GM13977 (cell line): ENCODE data around the gene NABP1.

Source experiments
- DNase-seq: peaks from one replicate; pipeline ENCODE4 v3.0.0; 2012; ENCODE audit warnings: low spot score
- in situ Hi-C: fragments of 300-500 bp; cut with MboI; formaldehyde crosslinking; loops from one replicate; pipeline ENCODE4 v1.12.0; 2022; ENCODE audit warnings: low sequenced_read_pairs, low pct_unique_long_range_greater_than_20kb, mixed read lengths, inconsistent platforms; ENCODE audit not compliant: unreplicated experiment
- TF ChIP-seq, protein P1 (sequence below): IDR thresholded peaks from 2 replicates; pipeline ENCODE4 v1.5.1; 2012; ENCODE audit warnings: mild to moderate bottlenecking, control low read depth; ENCODE audit not compliant: insufficient read depth; ENCODE audit errors: extremely low read depth, missing control alignments

The NABP1 gene

DNA sequence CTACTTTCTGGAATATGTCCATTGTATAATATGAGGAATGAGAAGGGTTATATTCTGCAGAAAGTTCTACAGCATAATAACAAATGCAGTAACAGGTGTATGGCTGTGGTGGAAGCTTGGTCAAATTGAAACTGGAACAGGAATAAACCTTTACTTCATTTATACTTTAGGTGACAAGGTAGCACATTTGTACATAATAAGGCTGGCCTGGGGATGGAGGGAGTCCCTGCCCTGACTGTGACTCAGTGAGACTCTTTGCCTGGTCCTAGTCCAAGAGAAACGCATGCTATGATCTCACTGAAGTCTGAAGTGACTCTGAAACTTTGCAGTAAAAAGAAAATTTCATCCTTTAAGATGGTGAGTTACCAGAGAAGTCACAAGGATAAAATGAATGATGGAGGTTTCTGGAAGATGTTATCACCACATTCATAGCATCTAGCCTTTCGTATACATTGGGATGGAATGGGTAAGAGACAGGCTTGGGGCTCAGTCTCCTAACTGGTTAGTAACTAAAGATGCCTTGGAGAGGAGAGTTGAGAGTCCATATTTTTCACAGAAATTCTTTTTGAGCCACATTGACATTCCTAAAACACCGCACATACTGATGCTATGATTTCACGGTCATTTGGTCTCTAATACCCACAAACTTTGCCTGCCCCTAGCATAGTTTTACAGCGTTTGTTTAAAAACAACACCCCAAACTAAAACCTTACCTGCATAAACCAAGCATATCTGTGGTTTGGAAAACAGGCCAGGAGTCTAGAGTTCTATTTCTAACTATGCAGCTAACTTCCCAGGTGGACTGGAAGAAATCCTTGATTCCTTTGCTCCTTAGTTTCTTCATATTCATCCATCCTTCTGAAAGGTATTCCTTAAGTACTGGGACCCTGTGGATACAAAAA, 42.4 kb upstream of the NABP1 start:
- DNase-seq = peak; percentile 4
- in situ Hi-C loops = no loop called here

GRCh38 chr2:191636235-191636543, 41.7 kb upstream of the NABP1 start:
- in situ Hi-C loops = no loop called here
- DNase-seq = no peak

More for the DNA sequence above, 42.4 kb upstream of the NABP1 start:
- TF ChIP-seq, protein P1, sequence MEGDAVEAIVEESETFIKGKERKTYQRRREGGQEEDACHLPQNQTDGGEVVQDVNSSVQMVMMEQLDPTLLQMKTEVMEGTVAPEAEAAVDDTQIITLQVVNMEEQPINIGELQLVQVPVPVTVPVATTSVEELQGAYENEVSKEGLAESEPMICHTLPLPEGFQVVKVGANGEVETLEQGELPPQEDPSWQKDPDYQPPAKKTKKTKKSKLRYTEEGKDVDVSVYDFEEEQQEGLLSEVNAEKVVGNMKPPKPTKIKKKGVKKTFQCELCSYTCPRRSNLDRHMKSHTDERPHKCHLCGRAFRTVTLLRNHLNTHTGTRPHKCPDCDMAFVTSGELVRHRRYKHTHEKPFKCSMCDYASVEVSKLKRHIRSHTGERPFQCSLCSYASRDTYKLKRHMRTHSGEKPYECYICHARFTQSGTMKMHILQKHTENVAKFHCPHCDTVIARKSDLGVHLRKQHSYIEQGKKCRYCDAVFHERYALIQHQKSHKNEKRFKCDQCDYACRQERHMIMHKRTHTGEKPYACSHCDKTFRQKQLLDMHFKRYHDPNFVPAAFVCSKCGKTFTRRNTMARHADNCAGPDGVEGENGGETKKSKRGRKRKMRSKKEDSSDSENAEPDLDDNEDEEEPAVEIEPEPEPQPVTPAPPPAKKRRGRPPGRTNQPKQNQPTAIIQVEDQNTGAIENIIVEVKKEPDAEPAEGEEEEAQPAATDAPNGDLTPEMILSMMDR = no peak

GRCh38 chr2:191636586-191636985, 41.4 kb upstream of the NABP1 start:
- in situ Hi-C loops = no loop called here
- DNase-seq = no peak

More at GRCh38 chr2:191636235-191636543, 41.7 kb upstream of the NABP1 start:
- TF ChIP-seq, protein P1 = no peak

GRCh38 chr2:191637182-191638078, 40.5 kb upstream of the NABP1 start:
- in situ Hi-C loops = no loop called here
- peak; percentile 12 for DNase-seq
- TF ChIP-seq, protein P1 = no peak

More at GRCh38 chr2:191636586-191636985, 41.4 kb upstream of the NABP1 start:
- TF ChIP-seq, protein P1 = no peak

GRCh38 chr2:191638079-191638801, 39.7 kb upstream of the NABP1 start:
- in situ Hi-C loops = no loop called here
- TF ChIP-seq, protein P1 = no peak
- DNase-seq = no peak

GRCh38 chr2:191638802-191639172, 39.1 kb upstream of the NABP1 start:
- TF ChIP-seq, protein P1 = no peak
- DNase-seq = no peak
- in situ Hi-C loops = no loop called here
